Uterine smooth muscle cell (primary cell): ENCODE results near the gene SMIM44. TPM values are rescaled to one million over a fixed set of nuclear protein-coding genes. Genes with fewer than 3 reads are reported as not detected.

Source experiments
- total RNA-seq: library from RNA; depleted of rRNA; stranded (reverse); fragments of >200 nt; gene quantifications from 2 replicates; pipeline ENCODE4 v1.2.3, GENCODE V29; 2014

The SMIM44 gene
- total RNA-seq, result not detected in 2 replicates

DNA sequence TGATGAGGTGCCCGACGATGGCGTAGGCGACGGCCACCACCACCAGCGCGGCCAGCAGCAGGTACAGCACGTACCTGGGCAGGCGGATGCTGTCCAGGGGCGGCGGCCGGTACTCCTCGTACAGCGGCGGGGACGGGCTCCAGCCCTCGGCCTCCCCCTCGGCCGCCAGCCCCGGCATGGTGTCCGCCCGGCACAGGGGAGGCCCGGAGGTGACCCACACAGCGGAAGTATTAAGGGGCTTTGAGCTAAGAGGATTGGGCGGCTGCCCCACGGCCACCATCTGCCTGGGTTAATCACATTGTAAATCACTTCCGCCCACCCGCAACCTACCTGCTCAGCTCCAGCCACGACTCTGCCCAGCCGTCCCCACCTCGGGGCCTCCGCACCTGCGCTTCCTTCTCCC is at the start of gene SMIM44:
SMIM44 (minus strand) TSS at position 216 of the 403 bp plus-strand sequence; CDS start at position 178, 38 bp downstream.

DNA sequence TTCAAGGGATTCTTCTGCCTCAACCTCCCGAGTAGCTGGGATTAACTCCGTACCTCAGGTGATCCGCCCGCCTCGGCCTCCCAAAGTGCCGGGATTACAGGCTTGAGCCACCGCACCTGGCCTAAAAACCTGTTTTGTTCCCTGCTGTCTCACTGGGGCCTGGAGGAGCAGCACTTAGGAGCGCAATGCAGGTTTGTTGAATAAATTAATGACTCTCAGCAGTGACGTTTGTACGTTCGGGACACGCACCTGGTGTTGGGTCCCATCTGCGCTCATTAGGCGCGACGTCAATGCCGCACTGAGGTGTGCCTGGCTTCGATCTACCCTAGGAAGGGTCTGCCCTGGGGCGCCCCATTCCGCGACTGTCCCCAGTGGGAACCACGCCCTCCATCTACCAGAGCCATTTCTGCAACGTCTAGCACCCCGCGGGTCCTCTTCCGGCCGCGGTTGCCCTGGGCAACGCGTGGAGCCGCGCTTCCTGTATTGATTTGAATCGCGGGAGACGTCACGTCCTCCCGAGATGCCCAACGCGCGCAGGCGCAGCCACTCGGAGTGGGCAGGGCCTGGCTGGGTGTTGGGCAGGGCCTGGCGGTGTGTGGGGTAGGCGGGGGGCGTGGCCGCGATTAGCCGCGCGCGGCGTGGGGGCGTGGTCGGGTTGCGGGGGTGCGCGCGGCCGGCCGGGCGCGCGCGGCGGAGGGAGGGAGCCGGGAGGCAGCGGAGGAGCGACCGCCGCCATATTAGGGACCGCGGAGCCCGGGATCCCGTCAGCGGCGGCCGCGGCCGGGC is 22.6 kb upstream of the SMIM44 start, which contains the start of gene FZR1:
FZR1 (plus strand) TSS at position 714 of the 786 bp plus-strand sequence. CDS start 16,679 bp downstream, outside the sequence.

DNA sequence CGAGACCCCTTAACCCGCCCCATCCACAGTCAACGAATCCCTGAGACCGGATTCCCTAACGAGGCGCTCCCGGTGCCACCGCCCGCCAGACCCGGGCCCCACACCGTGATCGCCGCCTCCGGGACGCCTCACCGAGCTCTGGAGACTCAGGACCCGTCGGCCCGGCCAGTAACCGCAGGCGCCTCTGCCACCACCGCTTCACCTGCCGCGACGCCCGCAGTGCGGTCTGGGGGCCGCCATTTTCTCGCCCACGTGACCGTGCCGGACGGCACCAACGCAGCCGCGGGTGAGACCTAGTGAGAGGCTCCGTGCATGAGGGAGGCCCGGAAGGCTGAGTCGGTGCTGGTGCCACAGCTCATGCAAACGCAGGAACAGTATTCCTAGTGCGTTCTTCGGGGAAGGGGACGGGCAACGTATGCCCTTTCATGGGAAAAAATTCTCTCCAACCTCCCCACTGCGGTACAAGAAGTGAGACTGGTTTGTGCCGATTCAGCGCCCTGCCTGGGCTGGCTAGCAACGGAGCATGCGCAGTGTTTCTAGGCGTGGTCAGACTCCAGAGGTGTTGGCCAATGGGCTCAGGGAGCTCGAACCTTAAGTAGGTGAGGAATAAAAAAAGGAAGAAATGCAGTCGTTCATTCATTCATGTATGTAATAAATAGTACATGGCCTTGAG is 17.3 kb upstream of the SMIM44 start, which contains the start of gene DOHH:
DOHH (minus strand) TSS at position 246 of the 673 bp plus-strand sequence. CDS start 3,860 bp downstream, outside the sequence.

DNA sequence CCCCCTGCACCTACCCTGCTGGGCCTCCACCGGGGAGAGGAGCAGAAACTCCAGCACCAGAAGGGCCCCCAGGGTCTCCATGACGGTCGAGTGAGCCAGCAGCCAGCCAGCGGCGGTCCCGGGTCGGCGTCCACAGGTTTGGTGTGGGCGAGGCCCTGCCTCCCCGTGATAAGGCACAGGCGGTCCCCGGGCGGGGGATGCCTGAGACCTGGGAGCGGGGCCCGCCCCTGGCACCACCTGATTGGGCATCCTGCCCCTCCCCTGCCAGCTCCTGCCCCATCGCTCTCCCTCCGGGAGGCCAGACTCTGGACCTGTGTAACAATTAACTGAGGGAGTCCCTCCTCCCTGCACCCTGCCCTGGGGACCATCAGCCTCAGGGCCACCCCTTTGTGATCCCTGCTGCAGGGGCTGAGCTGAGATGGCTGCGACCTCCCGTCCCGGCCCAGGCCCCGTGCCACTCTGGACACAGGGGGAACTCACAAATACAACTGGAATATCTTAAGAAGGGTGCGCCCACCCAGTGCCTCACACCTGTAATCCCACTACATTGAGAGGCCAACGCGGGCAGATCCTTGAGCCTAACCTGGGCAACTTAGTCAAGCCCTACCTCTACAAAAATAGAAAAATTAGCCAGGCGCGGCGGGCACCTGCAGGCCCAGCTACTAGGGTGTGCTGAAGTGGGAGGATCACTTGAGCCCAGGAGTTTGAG is 2.7 kb downstream of the SMIM44 start, which contains the start of gene SMIM24:
SMIM24 (minus strand) TSS at position 143 of the 709 bp plus-strand sequence; CDS start at position 81, 62 bp downstream.

Other genes with a start within 250 kb of the SMIM44 start
- gene NFIC, start 116.9 kb downstream of the SMIM44 start, total RNA-seq, result 65.7 and 67.1 TPM in 2 replicates
- not detected in 2 replicates for gene SMIM24, start 2.9 kb downstream of the SMIM44 start, total RNA-seq
- 15.1 and 21.5 TPM in 2 replicates for gene DOHH, start 17.2 kb upstream of the SMIM44 start, total RNA-seq
- 39.5 and 61.0 TPM in 2 replicates for gene FZR1, start 22.9 kb upstream of the SMIM44 start, total RNA-seq
- not detected in 2 replicates for gene TEKTIP1, start 55.7 kb upstream of the SMIM44 start, total RNA-seq
- 77.8 and 117 TPM in 2 replicates for gene MFSD12, start 74.1 kb upstream of the SMIM44 start, total RNA-seq
- 74.5 and 87.6 TPM in 2 replicates for gene HMG20B, start 89.5 kb upstream of the SMIM44 start, total RNA-seq
- gene GIPC3, start 102.0 kb upstream of the SMIM44 start, total RNA-seq, result under 0.01 TPM in 1 of 2 replicates, not detected in the other
- 1.4 and 1.6 TPM in 2 replicates for gene TBXA2R, start 123.4 kb upstream of the SMIM44 start, total RNA-seq
- gene CACTIN, start 143.3 kb upstream of the SMIM44 start, total RNA-seq, result 29.1 and 34.2 TPM in 2 replicates
- 18.8 and 25.5 TPM in 2 replicates for gene PIP5K1C, start 217.0 kb upstream of the SMIM44 start, total RNA-seq
- under 0.01 and 0.12 TPM in 2 replicates for gene TJP3, start 224.9 kb upstream of the SMIM44 start, total RNA-seq